22Rv1 (cell line): ENCODE results near the gene VEGFB.

Experiments used
- CTCF ChIP-seq: fragments of 450-650 bp; IDR thresholded peaks from 2 replicates; pipeline ENCODE4 v1.5.1; 2017; ENCODE audit warnings: mild to moderate bottlenecking
- ZFX ChIP-seq: fragments of 450-650 bp; IDR thresholded peaks from 2 replicates; pipeline ENCODE4 v1.6.1; 2017; ENCODE audit warnings: antibody characterized with exemption, borderline replicate concordance

GRCh38 chr11:64211181-64211872 is 23.1 kb upstream of the VEGFB start:
- TF ChIP-seq CTCF = no peak
- TF ChIP-seq ZFX = no peak
